HL-60 (cell line): ENCODE measurements around the gene CFTR.

Experiments used
- CTCF ChIP-seq: IDR thresholded peaks from one replicate; pipeline ENCODE4 v1.5.1; 2011; ENCODE audit warnings: low read length, control low read depth, inconsistent platforms; ENCODE audit not compliant: insufficient read depth
- GABPA ChIP-seq: IDR thresholded peaks from 2 replicates; pipeline ENCODE4 v1.6.1; 2012; ENCODE audit warnings: low read depth
- POLR2AphosphoS5 ChIP-seq: IDR thresholded peaks from 2 replicates; pipeline ENCODE4 v1.6.1; 2012; ENCODE audit warnings: low read depth
- REST ChIP-seq: IDR thresholded peaks from 2 replicates; pipeline ENCODE4 v1.6.1; 2012; ENCODE audit warnings: low read depth; ENCODE audit not compliant: insufficient replicate concordance
- SPI1 ChIP-seq: IDR thresholded peaks from 2 replicates; pipeline ENCODE4 v1.6.1; 2012; ENCODE audit warnings: low read depth, mild to moderate bottlenecking, borderline replicate concordance

GRCh38 chr7:117654780-117655179 is 175.0 kb downstream of the CFTR start:
- TF ChIP-seq CTCF (no peak), POLR2AphosphoS5 (no peak), REST (no peak), SPI1 (no peak), GABPA (no peak)
